Endothelial cell (in vitro differentiated cells): ENCODE results near the gene EIF4G1. TPM values are rescaled to one million over a fixed set of nuclear protein-coding genes. Genes with fewer than 3 reads are reported as not detected.

ENCODE experiments used
- DNase-seq: peaks from one replicate; pipeline ENCODE4 v3.0.0; 2021; ENCODE audit warnings: low spot score
- H3K27ac Mint-ChIP-seq: one replicate; pipeline ENCODE4 v1.8.0; 2021; ENCODE audit warnings: mixed read lengths, inconsistent platforms; ENCODE audit not compliant: unreplicated experiment
- H3K27me3 Mint-ChIP-seq: one replicate; pipeline ENCODE4 v1.8.0; 2021; ENCODE audit warnings: mild to moderate bottlenecking, moderate library complexity, mixed read lengths, inconsistent platforms; ENCODE audit not compliant: unreplicated experiment
- H3K36me3 Mint-ChIP-seq: one replicate; pipeline ENCODE4 v1.8.0; 2021; ENCODE audit warnings: mild to moderate bottlenecking, low read depth, mixed read lengths, inconsistent platforms; ENCODE audit not compliant: unreplicated experiment
- H3K4me1 Mint-ChIP-seq: one replicate; pipeline ENCODE4 v1.8.0; 2021; ENCODE audit warnings: mild to moderate bottlenecking, mixed read lengths, inconsistent platforms; ENCODE audit not compliant: unreplicated experiment
- H3K4me3 Mint-ChIP-seq: one replicate; pipeline ENCODE4 v1.8.0; 2021; ENCODE audit warnings: mild to moderate bottlenecking, mixed read lengths, inconsistent platforms; ENCODE audit not compliant: unreplicated experiment
- H3K9me3 Mint-ChIP-seq: one replicate; pipeline ENCODE4 v1.8.0; 2021; ENCODE audit warnings: mixed read lengths, inconsistent platforms; ENCODE audit not compliant: unreplicated experiment
- CTCF ChIP-seq: fragments of 200-600 bp; sonication (generic); IDR thresholded peaks from one replicate; pipeline ENCODE4 v1.5.0; 2021; ENCODE audit warnings: antibody characterized with exemption; ENCODE audit not compliant: unreplicated experiment
- total RNA-seq: library from RNA; stranded (reverse); fragmentation: NEBNext Ultra II Directional; extraction: Animal tissue kit (Norgen Biotek cat#: 25700); gene quantifications from one replicate; pipeline ENCODE4 v1.2.1, GENCODE V29; 2021; ENCODE audit not compliant: unreplicated experiment

Gene EIF4G1
- total RNA-seq, 1 donor from 2014 or later, result 390 TPM

DNA sequence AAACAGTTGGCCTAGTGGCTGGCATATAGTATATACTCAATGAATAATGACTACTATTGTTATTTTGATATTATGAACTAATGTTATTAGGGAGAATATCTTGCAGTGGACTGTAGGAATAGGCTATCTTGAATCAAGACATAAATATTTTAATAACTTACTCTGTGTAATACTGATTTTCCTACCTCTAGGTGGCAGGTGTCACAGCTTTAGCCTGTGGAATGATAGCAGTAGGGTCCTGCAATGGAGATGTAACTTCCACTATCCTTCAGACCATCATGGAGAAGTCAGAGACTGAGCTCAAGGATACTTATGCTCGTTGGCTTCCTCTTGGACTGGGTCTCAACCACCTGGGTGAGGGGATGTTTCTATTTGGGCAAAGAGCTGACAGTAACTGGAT, 8.8 kb upstream of the EIF4G1 start:
- DNase-seq, result no peak
- peaks cover 6% of the 10 kb centered on the region for H3K27me3 Mint-ChIP-seq
- H3K4me3 Mint-ChIP-seq, result no peak overlapping the region
- H3K36me3 Mint-ChIP-seq, result peaks cover 74% of the 10 kb centered on the region
- peaks cover 15% of the 10 kb centered on the region for H3K4me1 Mint-ChIP-seq
- H3K27ac Mint-ChIP-seq, result no peak overlapping the region
- TF ChIP-seq CTCF, result no peak
- H3K9me3 Mint-ChIP-seq, result no peaks in the 10 kb centered on the region

- peaks cover 72% of the 10 kb centered on the region for H3K36me3 Mint-ChIP-seq
- no peak overlapping the region for H3K27ac Mint-ChIP-seq
- H3K9me3 Mint-ChIP-seq, result no peaks in the 10 kb centered on the region
- H3K4me1 Mint-ChIP-seq, result peaks cover 14% of the 10 kb centered on the region
- TF ChIP-seq CTCF, result no peak
- no peak for DNase-seq
- peak overlapping the region; percentile 47 for H3K4me3 Mint-ChIP-seq
- H3K27me3 Mint-ChIP-seq, result peaks cover 6% of the 10 kb centered on the region
These were observed 7.9 kb upstream of the EIF4G1 start for GRCh38 chr3:184306341-184306972.

DNA sequence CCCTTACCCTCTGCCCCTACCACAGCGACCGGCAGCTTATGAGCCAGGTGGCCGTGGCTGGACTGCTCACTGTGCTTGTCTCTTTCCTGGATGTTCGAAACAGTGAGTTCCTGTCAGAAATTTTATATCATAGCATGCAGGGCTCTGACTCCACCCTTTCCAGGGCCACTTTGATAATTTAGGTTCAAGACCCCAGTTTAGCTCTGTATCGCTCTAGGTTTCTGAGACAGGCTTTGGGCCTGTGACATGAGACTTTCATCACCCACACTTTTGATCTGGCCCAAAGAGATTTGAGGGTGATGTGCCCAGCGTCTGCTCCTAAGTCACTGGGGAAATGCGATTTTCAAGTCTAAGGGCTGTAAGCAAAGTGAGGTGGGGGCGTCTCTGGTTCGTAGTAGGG, 6.5 kb upstream of the EIF4G1 start:
- no peak for TF ChIP-seq CTCF
- peaks cover 58% of the 10 kb centered on the region for H3K36me3 Mint-ChIP-seq
- peaks cover 6% of the 10 kb centered on the region for H3K27me3 Mint-ChIP-seq
- DNase-seq, result no peak
- H3K9me3 Mint-ChIP-seq, result no peaks in the 10 kb centered on the region
- peaks cover 14% of the 10 kb centered on the region for H3K4me1 Mint-ChIP-seq
- H3K27ac Mint-ChIP-seq, result peak overlapping the region; percentile 64
- H3K4me3 Mint-ChIP-seq, result peak overlapping the region; percentile 48

- H3K4me1 Mint-ChIP-seq, result peaks cover 14% of the 10 kb centered on the region
- H3K27me3 Mint-ChIP-seq, result peaks cover 6% of the 10 kb centered on the region
- H3K27ac Mint-ChIP-seq, result peak overlapping the region; percentile 79
- no peak for TF ChIP-seq CTCF
- no peaks in the 10 kb centered on the region for H3K9me3 Mint-ChIP-seq
- no peak for DNase-seq
- peaks cover 52% of the 10 kb centered on the region for H3K36me3 Mint-ChIP-seq
- H3K4me3 Mint-ChIP-seq, result no peak overlapping the region
These were observed 5.7 kb upstream of the EIF4G1 start for GRCh38 chr3:184308744-184309143.

DNA sequence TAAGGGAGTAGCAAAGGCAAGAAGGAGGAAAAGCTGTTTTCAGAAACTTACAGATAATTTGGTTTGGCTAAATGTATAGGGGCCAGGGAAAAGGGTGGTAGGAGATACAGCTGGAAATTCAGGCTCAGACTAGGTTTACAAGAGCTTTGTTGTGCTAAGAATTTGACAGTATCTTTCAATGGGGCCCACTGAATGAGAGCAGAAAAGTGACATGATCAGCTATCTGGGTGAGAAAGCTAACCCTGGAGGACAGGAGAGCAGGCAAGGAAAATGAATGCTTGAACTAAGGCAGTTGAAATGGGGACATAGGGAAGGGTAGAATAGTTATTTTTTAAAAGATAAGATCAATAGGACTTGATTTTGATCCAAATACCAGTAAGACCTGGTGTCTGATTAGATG, 2.8 kb upstream of the EIF4G1 start:
- no peaks in the 10 kb centered on the region for H3K9me3 Mint-ChIP-seq
- TF ChIP-seq CTCF, result no peak
- H3K4me1 Mint-ChIP-seq, result peaks cover 21% of the 10 kb centered on the region
- peaks cover 5% of the 10 kb centered on the region for H3K27me3 Mint-ChIP-seq
- no peak overlapping the region for H3K4me3 Mint-ChIP-seq
- no peak for DNase-seq
- peaks cover 33% of the 10 kb centered on the region for H3K36me3 Mint-ChIP-seq
- H3K27ac Mint-ChIP-seq, result no peak overlapping the region
